WTC11 (cell line): Measurements from ENCODE around the gene ARPC1B. TPM values are rescaled to one million over a fixed set of nuclear protein-coding genes. Genes with fewer than 3 reads are reported as not detected.

ENCODE experiments used
- ATAC-seq: fragments of 200-7000 bp; cut with Tn5 transposase; 2 replicates; pipeline ENCODE4 v1.10.0; 2021; ENCODE audit warnings: mild to moderate bottlenecking, moderate library complexity
- CTCF ChIA-PET: fragments of 300-600 bp; sonication (Branson Sonifier 250); formaldehyde crosslinking; loops from one replicate; lab custom pipeline; 2021; ENCODE audit warnings: antibody characterized with exemption; lab: Charles Lee
- POLR2A ChIA-PET: fragments of 350-600 bp; sonication (Branson Sonifier 250); formaldehyde crosslinking; loops from one replicate; lab custom pipeline; 2021; ENCODE audit warnings: antibody characterized with exemption; lab: Charles Lee
- DNase-seq: peaks from one replicate; pipeline ENCODE4 v3.0.0; 2021; ENCODE audit warnings: low spot score
- H3K27ac Mint-ChIP-seq: 2 replicates; pipeline ENCODE4 v1.8.0; 2021; ENCODE audit warnings: mixed read lengths
- H3K27me3 Mint-ChIP-seq: 2 replicates; pipeline ENCODE4 v1.8.0; 2021; ENCODE audit warnings: low read depth, mild to moderate bottlenecking, moderate library complexity, mixed read lengths
- H3K36me3 Mint-ChIP-seq: 2 replicates; pipeline ENCODE4 v1.8.0; 2021; ENCODE audit warnings: mixed read lengths
- H3K4me1 Mint-ChIP-seq: 2 replicates; pipeline ENCODE4 v1.8.0; 2022; ENCODE audit warnings: mixed read lengths
- H3K4me3 Mint-ChIP-seq: 2 replicates; pipeline ENCODE4 v1.8.0; 2021; ENCODE audit warnings: mild to moderate bottlenecking, moderate library complexity, mixed read lengths
- H3K9me3 Mint-ChIP-seq: 2 replicates; pipeline ENCODE4 v1.8.0; 2021; ENCODE audit warnings: mixed read lengths
- ATF6 ChIP-seq: sonication (generic); formaldehyde crosslinking; IDR thresholded peaks from 2 replicates; pipeline ENCODE4 v1.8.1; 2023; ENCODE audit warnings: mild to moderate bottlenecking, missing genetic modification reagents
- CBFB ChIP-seq: sonication (generic); formaldehyde crosslinking; IDR thresholded peaks from 2 replicates; pipeline ENCODE4 v1.8.1; 2022; ENCODE audit warnings: mild to moderate bottlenecking, low read depth, missing genetic modification reagents
- CDX4 ChIP-seq: fragments of 250-450 bp; sonication (Bioruptor Pico); IDR thresholded peaks from 2 replicates; pipeline ENCODE4 v1.9.0; 2021; ENCODE audit warnings: moderate library complexity, mild to moderate bottlenecking, inconsistent platforms, borderline replicate concordance
- CREB1 ChIP-seq: sonication (generic); formaldehyde crosslinking; IDR thresholded peaks from 2 replicates; pipeline ENCODE4 v1.8.0; 2023; ENCODE audit warnings: mild to moderate bottlenecking, missing genetic modification reagents
- E2F1 ChIP-seq: sonication (generic); formaldehyde crosslinking; IDR thresholded peaks from 2 replicates; pipeline ENCODE4 v1.8.0; 2022; ENCODE audit warnings: mild to moderate bottlenecking, missing genetic modification reagents
- HMGA2 ChIP-seq: fragments of 250-450 bp; sonication (Bioruptor Pico); IDR thresholded peaks from 2 replicates; pipeline ENCODE4 v1.4.0; 2021; ENCODE audit warnings: mild to moderate bottlenecking, moderate library complexity
- JUN ChIP-seq: sonication (generic); formaldehyde crosslinking; IDR thresholded peaks from 2 replicates; pipeline ENCODE4 v1.8.0; 2023; ENCODE audit warnings: mild to moderate bottlenecking, missing genetic modification reagents
- KAT7 ChIP-seq: sonication (generic); formaldehyde crosslinking; IDR thresholded peaks from 2 replicates; pipeline ENCODE4 v1.8.1; 2023; ENCODE audit warnings: missing genetic modification reagents, mild to moderate bottlenecking, borderline replicate concordance
- MLX ChIP-seq: sonication (generic); formaldehyde crosslinking; IDR thresholded peaks from 2 replicates; pipeline ENCODE4 v1.8.1; 2023; ENCODE audit warnings: mild to moderate bottlenecking, missing genetic modification reagents, moderate library complexity
- NR3C1 ChIP-seq: sonication (generic); formaldehyde crosslinking; conservative IDR thresholded peaks from 2 replicates; pipeline ENCODE4 v1.8.1; 2023; ENCODE audit warnings: low read depth, mild to moderate bottlenecking, missing genetic modification reagents
- PREB ChIP-seq: sonication (generic); formaldehyde crosslinking; IDR thresholded peaks from 2 replicates; pipeline ENCODE4 v1.8.1; 2022; ENCODE audit warnings: mild to moderate bottlenecking, missing genetic modification reagents, moderate library complexity, borderline replicate concordance
- STAT6 ChIP-seq: sonication (generic); formaldehyde crosslinking; conservative IDR thresholded peaks from 2 replicates; pipeline ENCODE4 v1.8.1; 2023; ENCODE audit warnings: mild to moderate bottlenecking, low read depth, missing genetic modification reagents, moderate library complexity
- ZNF138 ChIP-seq: sonication (generic); formaldehyde crosslinking; conservative IDR thresholded peaks from 2 replicates; pipeline ENCODE4 v1.8.1; 2022; ENCODE audit warnings: mild to moderate bottlenecking, moderate library complexity, missing genetic modification reagents
- ZNF423 ChIP-seq: fragments of 250-450 bp; sonication (Bioruptor Pico); IDR thresholded peaks from 2 replicates; pipeline ENCODE4 v2.1.2; 2022; ENCODE audit warnings: mild to moderate bottlenecking, moderate library complexity
- total RNA-seq: library from RNA; stranded (reverse); gene quantifications from 3 replicates; pipeline ENCODE4 v1.2.3, GENCODE V29; 2021
- TF ChIP-seq, protein P1 (sequence below): fragments of 250-450 bp; sonication (Bioruptor Pico); IDR thresholded peaks from 2 replicates; pipeline ENCODE4 v1.9.0; 2021; ENCODE audit warnings: mild to moderate bottlenecking, borderline replicate concordance

The ARPC1B gene
- total RNA-seq, 1 experiment from 2014 or later = 66.2 TPM

DNA sequence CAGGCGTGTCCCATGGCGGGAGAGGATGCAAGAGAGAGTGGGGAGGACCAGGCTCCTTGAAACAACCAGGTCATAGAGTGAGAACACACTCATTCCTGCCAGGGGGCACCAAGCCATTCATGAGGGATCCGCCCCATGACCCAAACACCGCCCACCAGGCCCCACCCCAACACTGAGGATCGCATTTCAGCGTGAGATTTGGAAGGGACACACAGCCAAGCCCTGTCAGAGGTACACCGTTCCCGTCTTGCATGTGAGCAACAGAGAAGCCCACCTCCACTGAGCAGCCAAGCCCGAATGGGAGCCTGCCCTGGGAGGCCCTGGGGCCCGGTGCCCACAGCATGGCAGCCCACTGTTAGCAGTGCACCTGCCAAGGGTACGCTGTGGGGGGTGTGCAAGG, 7.9 kb upstream of the ARPC1B start (continued):
- no peak for TF ChIP-seq E2F1
- no peak for TF ChIP-seq KAT7 (CRISPR knock-in tag)

DNA sequence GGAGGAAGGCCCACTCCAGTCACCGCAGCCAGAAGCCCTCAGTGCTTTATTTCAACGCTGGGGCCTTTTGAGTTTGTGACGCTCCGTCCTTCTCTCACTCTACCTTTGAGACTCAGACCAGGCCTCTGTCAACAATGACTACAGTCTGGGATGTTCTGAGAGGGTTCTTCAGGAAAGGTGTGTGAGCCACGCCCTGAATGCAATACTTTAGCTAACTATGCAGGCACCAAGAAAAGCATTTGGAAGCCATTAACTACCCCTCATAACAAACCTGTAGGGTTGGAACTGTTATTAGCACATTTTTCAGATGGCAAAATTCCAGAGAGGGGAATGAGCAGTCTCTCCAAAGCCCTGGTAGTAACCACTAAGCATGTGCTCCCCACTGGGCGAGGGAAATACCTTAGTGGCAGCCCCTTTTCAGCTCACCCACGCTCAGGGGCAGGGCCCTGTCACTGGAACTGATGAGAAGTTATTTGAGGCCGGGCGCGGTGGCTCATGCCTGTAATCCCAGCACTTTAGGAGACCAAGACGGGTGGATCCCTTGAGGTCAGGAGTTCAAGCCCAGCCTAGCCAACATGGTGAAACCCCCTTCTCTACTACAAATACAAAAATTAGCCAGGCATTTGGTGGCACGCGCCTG, 5.7 kb upstream of the ARPC1B start:
- H3K27ac Mint-ChIP-seq = peak overlapping the region; percentile 62; the same call in 1 of the 2 replicates
- DNase-seq (no peak), ATAC-seq (no peak)
- peaks cover 24% of the 10 kb centered on the region for H3K4me1 Mint-ChIP-seq
- POLR2A ChIA-PET = interaction anchor here (0.6 kb wide), 1 partner anchor 103 kb away, joined by 3 read pairs; no protein-coding TSS in a partner anchor
- CTCF ChIA-PET = interaction anchor here (1.1 kb wide), 1 partner anchor 22 kb away, joined by 3 read pairs; no protein-coding TSS in a partner anchor
- no peak overlapping the region for H3K4me3 Mint-ChIP-seq
- TF ChIP-seq HMGA2 (CRISPR knock-in tag) (no peak), STAT6 (no peak), CREB1 (CRISPR knock-in tag) (no peak), NR3C1 (CRISPR knock-in tag) (no peak), CBFB (CRISPR knock-in tag) (no peak), ATF6 (CRISPR knock-in tag) (no peak), PREB (no peak), MLX (CRISPR knock-in tag) (no peak), ZNF138 (no peak), ZNF423 (CRISPR knock-in tag) (no peak), JUN (CRISPR knock-in tag) (no peak), CDX4 (CRISPR knock-in tag) (no peak)
- TF ChIP-seq, protein P1, sequence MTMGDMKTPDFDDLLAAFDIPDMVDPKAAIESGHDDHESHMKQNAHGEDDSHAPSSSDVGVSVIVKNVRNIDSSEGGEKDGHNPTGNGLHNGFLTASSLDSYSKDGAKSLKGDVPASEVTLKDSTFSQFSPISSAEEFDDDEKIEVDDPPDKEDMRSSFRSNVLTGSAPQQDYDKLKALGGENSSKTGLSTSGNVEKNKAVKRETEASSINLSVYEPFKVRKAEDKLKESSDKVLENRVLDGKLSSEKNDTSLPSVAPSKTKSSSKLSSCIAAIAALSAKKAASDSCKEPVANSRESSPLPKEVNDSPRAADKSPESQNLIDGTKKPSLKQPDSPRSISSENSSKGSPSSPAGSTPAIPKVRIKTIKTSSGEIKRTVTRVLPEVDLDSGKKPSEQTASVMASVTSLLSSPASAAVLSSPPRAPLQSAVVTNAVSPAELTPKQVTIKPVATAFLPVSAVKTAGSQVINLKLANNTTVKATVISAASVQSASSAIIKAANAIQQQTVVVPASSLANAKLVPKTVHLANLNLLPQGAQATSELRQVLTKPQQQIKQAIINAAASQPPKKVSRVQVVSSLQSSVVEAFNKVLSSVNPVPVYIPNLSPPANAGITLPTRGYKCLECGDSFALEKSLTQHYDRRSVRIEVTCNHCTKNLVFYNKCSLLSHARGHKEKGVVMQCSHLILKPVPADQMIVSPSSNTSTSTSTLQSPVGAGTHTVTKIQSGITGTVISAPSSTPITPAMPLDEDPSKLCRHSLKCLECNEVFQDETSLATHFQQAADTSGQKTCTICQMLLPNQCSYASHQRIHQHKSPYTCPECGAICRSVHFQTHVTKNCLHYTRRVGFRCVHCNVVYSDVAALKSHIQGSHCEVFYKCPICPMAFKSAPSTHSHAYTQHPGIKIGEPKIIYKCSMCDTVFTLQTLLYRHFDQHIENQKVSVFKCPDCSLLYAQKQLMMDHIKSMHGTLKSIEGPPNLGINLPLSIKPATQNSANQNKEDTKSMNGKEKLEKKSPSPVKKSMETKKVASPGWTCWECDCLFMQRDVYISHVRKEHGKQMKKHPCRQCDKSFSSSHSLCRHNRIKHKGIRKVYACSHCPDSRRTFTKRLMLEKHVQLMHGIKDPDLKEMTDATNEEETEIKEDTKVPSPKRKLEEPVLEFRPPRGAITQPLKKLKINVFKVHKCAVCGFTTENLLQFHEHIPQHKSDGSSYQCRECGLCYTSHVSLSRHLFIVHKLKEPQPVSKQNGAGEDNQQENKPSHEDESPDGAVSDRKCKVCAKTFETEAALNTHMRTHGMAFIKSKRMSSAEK = no peak
- H3K27me3 Mint-ChIP-seq = peaks cover 11% of the 10 kb centered on the region
- H3K9me3 Mint-ChIP-seq = no peaks in the 10 kb centered on the region
- peaks cover 10% of the 10 kb centered on the region for H3K36me3 Mint-ChIP-seq
